HG03432 (cell line): ENCODE results near the gene RBM4B.

Experiments used
- ATAC-seq: cut with Tn5 transposase; IDR thresholded peaks from one replicate; pipeline ENCODE4 v1.9.1; 2021; ENCODE audit warnings: mild to moderate bottlenecking, moderate library complexity; ENCODE audit not compliant: unreplicated experiment

Gene RBM4B

GRCh38 chr11:66688561-66689534 is 11.2 kb upstream of the RBM4B start:
- ATAC-seq: no peak

DNA sequence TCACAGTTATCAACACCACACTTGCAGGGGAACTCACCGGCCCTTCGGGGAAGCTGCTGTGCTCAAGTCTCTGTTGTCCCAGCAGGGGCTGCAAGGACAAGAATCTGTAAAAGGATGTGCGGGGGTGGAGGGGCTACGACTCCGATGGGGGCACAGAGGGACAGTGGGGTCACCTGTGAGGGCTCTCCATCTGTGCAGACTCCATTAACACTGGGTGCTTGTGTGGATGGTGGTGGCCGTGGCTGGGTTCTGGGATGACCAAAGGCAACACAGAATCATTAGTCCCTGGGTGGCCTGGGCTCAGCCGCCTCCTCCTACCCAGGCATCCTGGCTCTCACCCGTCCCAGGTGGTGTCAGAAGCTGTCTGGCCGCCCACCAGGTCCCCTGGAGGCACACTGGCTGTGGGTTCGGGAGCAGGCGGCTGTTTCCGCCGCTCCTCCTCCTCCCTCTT is 10.2 kb upstream of the RBM4B start:
- ATAC-seq: no peak

DNA sequence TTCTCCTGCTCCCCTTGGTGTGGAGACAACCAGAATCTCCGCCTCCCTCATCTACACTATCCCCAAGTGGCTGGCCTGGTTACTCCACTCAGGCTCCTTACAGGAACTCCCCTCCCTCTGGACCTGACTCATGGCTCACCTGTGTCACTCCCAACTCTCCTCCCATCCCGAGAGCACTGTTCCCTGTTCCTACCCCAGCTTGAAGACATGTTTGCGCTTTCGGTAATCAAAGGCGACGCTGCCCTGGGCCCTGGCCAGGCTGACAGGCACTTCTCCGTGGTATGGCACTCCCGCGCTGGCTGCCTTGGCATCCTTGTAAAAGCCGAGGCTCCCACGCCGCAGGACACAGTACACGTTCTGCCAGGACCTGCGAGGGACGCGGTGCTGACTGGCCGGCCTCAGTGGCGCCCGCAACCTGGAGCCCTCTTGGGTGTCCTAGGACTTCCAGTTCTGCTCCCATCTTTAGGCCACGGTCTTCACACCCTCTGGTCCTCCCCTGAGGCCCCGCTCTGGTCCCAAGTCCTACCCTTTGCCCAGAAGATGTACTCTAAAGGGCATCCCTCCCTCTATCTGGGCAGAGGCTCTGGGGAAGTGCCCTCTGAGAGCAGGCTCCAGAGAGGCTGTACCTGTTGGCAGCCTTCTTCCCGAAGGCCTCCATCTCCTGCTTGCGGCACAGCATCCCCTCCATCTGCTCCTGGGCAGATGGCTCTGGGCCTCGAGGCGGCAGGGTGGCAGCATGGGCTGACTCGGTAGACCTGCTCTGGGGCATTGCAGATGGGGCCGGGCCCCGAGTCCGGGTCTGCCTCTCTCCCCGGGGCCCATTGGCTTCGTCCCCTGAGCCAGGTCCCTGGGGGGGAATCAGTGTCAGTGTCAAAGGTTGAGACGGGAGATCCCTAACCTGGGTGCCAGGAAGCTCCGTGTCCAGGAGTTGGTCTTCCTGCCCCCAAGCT is 9.4 kb upstream of the RBM4B start:
- ATAC-seq: no peak

DNA sequence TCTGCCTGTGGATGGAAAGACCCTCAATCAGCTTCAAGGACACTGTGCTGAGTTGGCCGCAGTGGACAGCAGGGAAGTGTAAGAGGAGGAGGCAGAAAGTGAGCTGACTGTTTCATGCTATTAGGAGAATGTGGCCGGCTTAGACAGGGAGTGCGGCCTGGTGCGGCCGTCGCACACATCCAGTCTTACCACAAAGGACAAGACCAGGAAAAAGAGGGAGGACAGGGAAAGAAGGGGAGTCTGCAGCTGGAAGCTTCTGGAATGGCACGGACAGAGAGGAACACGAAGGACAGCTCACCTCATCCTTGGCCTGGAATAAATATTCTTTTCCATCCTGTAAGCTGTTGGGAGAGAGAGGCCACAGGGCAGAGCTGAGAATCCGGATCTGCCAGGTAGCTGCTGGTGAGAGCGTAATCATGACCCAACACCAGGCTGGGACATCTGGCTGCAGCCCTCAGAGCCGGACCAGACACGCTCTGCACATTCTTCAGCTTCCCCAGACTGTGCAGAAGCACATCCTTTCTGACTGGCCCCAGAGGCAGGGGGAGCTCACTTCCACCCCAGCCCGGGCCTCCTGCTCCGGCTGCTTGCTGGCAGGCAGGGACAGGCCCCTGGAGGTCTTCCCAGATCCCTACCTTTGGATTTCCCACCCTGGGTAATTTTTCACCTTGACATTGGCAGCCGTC is 8.6 kb upstream of the RBM4B start:
- ATAC-seq: no peak

DNA sequence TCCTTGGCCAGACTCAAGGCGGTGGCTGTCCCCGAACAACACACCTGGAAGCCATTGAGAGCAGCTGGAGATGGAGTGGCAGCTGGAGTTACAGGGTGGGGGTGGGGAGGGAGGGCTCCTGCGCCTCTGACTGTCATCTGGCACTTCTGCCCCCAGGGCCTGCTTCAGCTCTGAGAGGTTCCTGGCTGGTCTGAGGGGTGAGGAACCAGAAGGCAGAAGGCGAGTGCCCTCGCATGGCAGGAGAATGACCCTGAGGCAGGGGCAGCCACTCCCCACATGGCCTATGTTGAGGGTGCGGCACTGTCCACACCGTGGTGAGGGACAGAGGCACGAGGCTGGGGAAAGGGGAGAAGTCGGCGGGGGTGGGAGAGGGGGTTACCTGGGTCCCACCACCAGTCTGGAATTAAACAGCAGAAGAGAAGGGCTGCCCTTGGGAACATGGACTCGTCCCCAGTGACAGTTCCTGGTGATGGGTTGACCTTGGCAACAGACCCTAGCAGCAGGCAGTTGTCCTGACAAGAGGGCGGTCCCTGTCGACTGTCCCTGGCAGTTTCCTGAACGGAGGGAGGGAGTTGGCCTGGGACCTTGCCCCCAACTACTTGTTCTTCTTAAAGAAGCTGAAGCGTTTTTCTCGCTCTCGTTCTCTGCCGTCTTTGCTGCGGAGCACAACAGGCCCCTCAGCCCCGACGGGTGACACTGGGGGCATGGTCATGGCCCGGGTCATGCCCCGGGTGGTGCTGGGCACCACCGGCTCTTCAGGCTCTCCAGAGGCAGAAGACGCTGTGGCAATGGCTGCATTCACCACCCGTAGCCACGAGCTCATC is 7.8 kb upstream of the RBM4B start:
- ATAC-seq: no peak

DNA sequence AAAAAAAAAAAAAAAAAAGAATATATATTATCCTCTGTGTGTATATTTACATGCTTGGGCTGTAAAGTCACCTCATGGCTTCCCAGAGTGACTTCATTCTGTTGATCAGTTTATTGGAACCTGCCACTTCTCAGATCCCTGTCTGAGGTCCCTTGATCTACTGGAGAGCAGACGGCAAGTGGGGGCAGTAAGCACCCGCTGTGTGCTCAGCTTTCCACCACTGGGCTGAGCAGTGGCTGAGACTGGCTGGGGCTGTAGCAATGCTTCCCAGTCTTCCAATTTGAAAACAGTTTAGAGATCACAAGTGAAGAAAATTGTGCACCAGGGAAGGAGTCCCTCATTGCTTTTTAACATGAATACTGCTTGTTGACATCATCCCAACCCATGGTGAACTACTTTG is 6.9 kb upstream of the RBM4B start:
- ATAC-seq: no peak

- ATAC-seq: no peak
Observed at GRCh38 chr11:66683877-66684276, 6.2 kb upstream of the RBM4B start.

GRCh38 chr11:66680966-66681645 is 3.4 kb upstream of the RBM4B start:
- ATAC-seq: no peak

DNA sequence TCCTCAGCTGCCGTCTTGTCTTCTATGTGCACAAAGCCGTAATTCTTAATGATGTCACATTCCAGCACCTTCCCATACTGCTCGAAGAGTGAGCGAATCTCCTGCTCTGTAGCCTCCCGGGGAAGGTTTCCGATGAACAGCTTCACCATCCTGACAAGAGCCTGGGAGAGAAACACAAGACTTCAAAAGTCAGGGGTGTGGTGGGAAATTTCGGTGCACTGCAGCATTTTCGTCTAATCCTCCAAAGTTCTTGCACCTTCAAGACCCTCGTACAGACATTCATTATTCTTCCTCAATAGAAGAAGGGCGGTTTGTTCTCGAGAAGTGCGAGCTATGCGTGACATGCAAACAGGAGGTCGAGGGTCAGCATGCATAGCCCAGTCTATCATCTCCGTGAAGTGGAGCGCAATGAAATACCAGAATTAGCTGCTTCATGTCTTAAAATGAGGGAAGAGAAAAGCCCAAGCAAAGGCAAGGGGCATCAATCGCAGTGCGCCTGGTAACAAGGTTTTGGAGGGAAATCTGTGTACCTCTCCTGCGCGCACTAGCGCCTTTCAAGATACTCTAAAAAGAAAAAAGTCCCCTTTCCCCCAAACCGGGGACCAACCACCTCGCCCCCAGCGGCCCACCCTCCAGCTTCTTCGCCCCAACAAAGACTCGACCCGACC is 622 bp downstream of the RBM4B start:
- ATAC-seq: no peak

GRCh38 chr11:66676282-66676919 is 1.3 kb downstream of the RBM4B start:
- no peak for ATAC-seq

DNA sequence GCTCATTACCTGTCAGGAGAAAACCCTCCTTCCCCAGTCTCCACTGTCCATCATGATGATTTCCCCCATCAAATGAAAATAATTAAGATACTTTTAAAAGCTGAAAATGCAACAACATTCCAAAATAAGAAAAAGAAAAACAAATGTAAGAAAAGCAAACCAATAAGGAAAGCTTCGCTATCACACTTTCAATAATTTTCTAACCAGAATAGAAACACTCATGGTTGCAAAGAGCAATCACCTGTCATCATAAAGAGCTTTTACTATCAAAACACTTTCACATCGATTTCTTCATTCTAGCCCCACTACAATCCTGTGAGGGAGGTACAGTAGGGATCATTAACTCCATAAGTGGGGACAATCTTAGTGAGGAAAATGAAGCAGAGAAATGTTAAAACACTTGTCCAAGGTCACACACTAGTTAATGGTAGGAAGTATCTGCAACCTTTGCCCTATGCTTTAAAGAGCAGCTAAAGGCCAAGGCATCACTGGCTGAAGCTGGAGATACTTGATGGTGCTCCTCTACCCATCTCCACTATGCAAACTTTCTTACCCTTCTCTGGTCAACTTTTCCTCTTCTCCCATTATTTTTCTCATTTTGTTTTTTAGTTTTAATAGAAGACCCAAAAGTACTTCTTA is 2.6 kb downstream of the RBM4B start:
- ATAC-seq: no peak

DNA sequence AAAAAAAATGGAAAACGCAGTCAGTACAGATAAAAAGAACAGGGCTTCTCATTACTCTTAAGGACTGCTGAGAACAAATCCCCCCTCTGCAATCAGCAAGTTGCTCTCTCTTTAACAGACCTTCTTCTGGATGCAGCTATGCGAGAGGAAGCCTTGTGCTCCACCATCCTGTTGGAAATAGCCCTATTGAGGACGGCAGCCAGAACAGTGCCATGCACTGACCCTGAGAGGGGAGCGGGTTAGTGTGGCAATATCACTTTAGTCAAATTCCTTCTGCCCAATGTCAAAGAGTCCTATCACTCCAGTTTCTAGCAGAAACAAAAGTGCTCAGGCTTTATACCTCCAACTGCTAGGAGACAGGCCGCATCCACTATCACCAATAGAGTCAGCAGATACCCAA is 6.9 kb downstream of the RBM4B start:
- ATAC-seq: no peak

- no peak for ATAC-seq
Observed at GRCh38 chr11:66665369-66665768, 12.3 kb downstream of the RBM4B start.

DNA sequence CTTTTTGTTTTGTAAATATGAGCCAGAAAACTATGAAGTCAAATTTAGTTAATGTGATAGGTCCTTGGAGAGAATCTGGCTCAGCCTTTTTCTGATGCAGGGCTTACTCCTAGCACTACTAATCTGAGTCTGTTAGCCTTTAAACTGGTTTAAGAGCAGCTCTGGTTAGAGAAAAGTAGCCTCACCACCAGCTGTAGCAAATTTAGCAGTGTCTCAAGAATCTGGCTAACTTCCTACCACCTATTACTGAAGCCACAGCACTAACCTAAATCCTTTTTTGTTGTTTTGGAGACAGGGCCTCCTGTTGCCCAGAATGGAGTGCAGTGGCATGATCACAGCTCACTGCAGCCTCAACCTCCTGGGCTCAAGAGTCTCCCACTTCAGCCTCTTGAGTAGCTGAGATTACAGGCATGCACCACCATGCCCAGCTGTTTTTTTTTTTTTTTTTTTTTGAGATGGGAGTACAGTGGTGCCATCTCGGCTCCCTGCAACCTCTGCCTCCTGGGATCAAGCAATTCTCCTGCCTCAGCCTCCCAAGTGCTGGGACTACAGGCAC is 13.9 kb downstream of the RBM4B start:
- no peak for ATAC-seq

DNA sequence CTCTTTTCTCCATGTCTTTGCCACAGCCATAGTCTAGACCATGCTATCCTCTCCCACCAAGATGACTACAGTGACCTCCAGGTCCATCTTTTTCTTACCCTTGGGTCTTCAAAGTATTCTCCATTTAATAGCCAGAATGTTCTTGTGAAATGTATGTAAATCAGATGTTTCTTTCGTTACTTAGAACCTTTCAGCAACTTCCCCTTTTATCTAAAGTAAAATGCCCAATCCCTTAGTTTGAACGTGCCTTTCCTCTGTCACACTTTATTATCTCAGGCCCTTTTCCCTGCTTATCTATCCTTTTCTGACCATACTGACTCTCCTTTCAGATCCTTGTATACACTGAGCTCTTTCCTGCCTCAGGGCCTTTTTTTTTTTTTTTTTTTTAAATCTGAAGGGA is 17.9 kb downstream of the RBM4B start:
- no peak for ATAC-seq

- ATAC-seq: no peak
Observed at GRCh38 chr11:66653123-66653522, 24.6 kb downstream of the RBM4B start.

DNA sequence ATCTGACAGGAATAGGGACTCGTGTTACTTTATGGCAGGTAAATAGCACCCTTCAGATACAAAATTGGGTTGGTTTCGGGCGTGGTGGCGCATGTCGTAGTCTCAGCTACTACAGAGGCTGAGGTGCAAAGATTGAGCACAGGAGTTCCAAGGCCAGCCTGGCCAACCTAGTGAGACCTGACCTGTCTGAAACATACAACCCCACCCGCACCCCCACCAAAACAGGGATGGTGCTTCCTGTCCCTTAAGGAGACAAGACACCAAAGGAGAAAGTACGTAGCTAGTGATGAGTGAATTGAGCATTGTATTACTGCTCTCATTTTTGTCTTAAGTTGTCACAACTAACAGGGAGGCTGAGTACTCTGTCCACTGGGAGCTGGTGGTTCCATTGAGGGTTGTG is 25.0 kb downstream of the RBM4B start:
- no peak for ATAC-seq

- ATAC-seq: no peak
Observed at GRCh38 chr11:66651016-66651415, 26.7 kb downstream of the RBM4B start.
